Occipital lobe (tissue), 2 donors: ENCODE measurements around the gene COBLL1. TPM values are rescaled to one million over a fixed set of nuclear protein-coding genes. Genes with fewer than 3 reads are reported as not detected.

Source experiments
- DNase-seq: peaks from one replicate; lab custom pipeline; 2025; lab: John Stamatoyannopoulos, UW
- total RNA-seq: library from RNA; depleted of rRNA; stranded (reverse); fragments of >200 nt; gene quantifications from one replicate; pipeline ENCODE4 v1.2.3, GENCODE V29; 2014

Gene COBLL1
- total RNA-seq, 1 donor from 2014 or later = 10.8 TPM

- DNase-seq = no peak
Measured at GRCh38 chr2:164688896-164689419, 152.7 kb downstream of the COBLL1 start.

- no peak for DNase-seq
Measured at GRCh38 chr2:164681009-164681408, 160.6 kb downstream of the COBLL1 start.

GRCh38 chr2:164678631-164679149 is 162.9 kb downstream of the COBLL1 start:
- DNase-seq = no peak

GRCh38 chr2:164677733-164678132 is 163.9 kb downstream of the COBLL1 start:
- DNase-seq = no peak

GRCh38 chr2:164677271-164677670 is 164.4 kb downstream of the COBLL1 start:
- no peak for DNase-seq

GRCh38 chr2:164675687-164676086 is 165.9 kb downstream of the COBLL1 start:
- no peak for DNase-seq

- no peak for DNase-seq
Measured at GRCh38 chr2:164675027-164675426, 166.6 kb downstream of the COBLL1 start.

- DNase-seq = no peak
Measured at GRCh38 chr2:164671664-164672396, 169.8 kb downstream of the COBLL1 start.

GRCh38 chr2:164669291-164669690 is 172.3 kb downstream of the COBLL1 start:
- no peak for DNase-seq

- no peak for DNase-seq
Measured at GRCh38 chr2:164667566-164667965, 174.1 kb downstream of the COBLL1 start.

GRCh38 chr2:164664070-164664469 is 177.6 kb downstream of the COBLL1 start:
- DNase-seq = no peak

- DNase-seq = no peak
Measured at GRCh38 chr2:164662868-164663631, 178.6 kb downstream of the COBLL1 start.

- DNase-seq = no peak
Measured at GRCh38 chr2:164662066-164662465, 179.6 kb downstream of the COBLL1 start.

- DNase-seq = no peak
Measured at GRCh38 chr2:164661349-164661748, 180.3 kb downstream of the COBLL1 start.

- DNase-seq = no peak
Measured at GRCh38 chr2:164657129-164657528, 184.5 kb downstream of the COBLL1 start.

- DNase-seq = no peak
Measured at GRCh38 chr2:164655750-164656149, 185.9 kb downstream of the COBLL1 start.

GRCh38 chr2:164655336-164655735 is 186.3 kb downstream of the COBLL1 start:
- no peak for DNase-seq

GRCh38 chr2:164651361-164651760 is 190.3 kb downstream of the COBLL1 start:
- DNase-seq = no peak

- no peak for DNase-seq
Measured at GRCh38 chr2:164644036-164644700, 197.5 kb downstream of the COBLL1 start.

- DNase-seq = no peak
Measured at GRCh38 chr2:164642946-164643555, 198.6 kb downstream of the COBLL1 start.

- no peak for DNase-seq
Measured at GRCh38 chr2:164642268-164642667, 199.4 kb downstream of the COBLL1 start.
